Peyer's patch (tissue), 4 donors: Measurements from ENCODE around the gene WBP1L.
A peak's percentile ranks its signal among the peaks of the same experiment; 100 is the strongest.

Source experiments
- CTCF ChIP-seq, 6 experiments: fragments of 450-650 bp in 4 of 6; fragments of 200-600 bp in 2 of 6; sonication (generic) in 1 of 6; IDR thresholded peaks; one replicate each; pipeline ENCODE4 v1.5.1; 2017 to 2019; ENCODE audit warnings: antibody characterized with exemption in 6 of 6, mild to moderate bottlenecking in 3 of 6, moderate library complexity in 1 of 6
- POLR2A ChIP-seq, 2 donors: fragments of 450-650 bp; IDR thresholded peaks; one replicate each; pipeline ENCODE4 v1.5.1; 2017; ENCODE audit warnings: antibody characterized with exemption in 2 of 2, mild to moderate bottlenecking in 2 of 2, moderate library complexity in 2 of 2

GRCh38 chr10:102713539-102713813 lies 30.3 kb upstream of the WBP1L start:
- TF ChIP-seq CTCF (IDR thresholded peaks at IDR 0.05) (peak in 1 of 6 experiments; percentile 41), POLR2A (IDR thresholded peaks at IDR 0.05) (no peak)
